LNCaP clone FGC (cell line): ENCODE data around the gene SRPK3.

ENCODE experiments used
- DNase-seq: peaks from one replicate; pipeline ENCODE4 v3.0.0-alpha.2; 2011; ENCODE audit warnings: low read depth
- H3K4me3 ChIP-seq: 2 replicates; pipeline ENCODE4 v1.5.1; 2011; ENCODE audit warnings: mild to moderate bottlenecking, low read depth, low read length, control low read depth
- TF ChIP-seq, protein P1 (sequence below): IDR thresholded peaks from 2 replicates; pipeline ENCODE4 v1.5.1; 2012; ENCODE audit warnings: mild to moderate bottlenecking; ENCODE audit not compliant: control insufficient read depth, insufficient read depth; ENCODE audit errors: extremely low read depth

SRPK3 gene

DNA sequence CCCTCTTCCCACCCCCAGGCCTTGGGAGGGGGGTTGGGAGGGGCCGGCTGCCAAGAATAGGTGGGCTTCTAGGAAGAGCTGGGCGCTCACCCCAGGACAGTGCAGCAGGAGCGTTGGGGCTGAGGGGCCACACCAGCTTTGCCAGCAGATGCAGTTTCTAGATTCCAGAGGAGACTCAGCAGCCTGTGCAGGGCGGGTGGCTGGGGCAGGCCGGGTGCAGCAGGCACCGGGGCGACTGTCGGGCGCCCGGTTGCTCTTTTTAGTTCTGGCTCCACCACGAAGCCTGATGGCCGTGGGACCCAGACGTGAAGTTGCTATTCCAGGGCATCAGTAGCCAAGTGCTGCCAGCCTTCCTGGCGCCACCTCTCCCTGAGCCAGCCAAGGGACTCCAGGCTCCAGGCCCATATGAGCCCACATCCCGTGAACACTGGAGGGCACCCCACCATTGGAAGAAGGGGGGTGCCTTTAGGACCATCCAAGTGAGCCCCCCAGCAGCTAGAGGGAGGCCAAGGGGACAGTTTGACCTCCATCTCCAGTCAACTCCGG lies 19.4 kb downstream of the SRPK3 start:
- H3K4me3 ChIP-seq: no peak overlapping the region
- TF ChIP-seq, protein P1, sequence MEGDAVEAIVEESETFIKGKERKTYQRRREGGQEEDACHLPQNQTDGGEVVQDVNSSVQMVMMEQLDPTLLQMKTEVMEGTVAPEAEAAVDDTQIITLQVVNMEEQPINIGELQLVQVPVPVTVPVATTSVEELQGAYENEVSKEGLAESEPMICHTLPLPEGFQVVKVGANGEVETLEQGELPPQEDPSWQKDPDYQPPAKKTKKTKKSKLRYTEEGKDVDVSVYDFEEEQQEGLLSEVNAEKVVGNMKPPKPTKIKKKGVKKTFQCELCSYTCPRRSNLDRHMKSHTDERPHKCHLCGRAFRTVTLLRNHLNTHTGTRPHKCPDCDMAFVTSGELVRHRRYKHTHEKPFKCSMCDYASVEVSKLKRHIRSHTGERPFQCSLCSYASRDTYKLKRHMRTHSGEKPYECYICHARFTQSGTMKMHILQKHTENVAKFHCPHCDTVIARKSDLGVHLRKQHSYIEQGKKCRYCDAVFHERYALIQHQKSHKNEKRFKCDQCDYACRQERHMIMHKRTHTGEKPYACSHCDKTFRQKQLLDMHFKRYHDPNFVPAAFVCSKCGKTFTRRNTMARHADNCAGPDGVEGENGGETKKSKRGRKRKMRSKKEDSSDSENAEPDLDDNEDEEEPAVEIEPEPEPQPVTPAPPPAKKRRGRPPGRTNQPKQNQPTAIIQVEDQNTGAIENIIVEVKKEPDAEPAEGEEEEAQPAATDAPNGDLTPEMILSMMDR: no peak
- no peak for DNase-seq

DNA sequence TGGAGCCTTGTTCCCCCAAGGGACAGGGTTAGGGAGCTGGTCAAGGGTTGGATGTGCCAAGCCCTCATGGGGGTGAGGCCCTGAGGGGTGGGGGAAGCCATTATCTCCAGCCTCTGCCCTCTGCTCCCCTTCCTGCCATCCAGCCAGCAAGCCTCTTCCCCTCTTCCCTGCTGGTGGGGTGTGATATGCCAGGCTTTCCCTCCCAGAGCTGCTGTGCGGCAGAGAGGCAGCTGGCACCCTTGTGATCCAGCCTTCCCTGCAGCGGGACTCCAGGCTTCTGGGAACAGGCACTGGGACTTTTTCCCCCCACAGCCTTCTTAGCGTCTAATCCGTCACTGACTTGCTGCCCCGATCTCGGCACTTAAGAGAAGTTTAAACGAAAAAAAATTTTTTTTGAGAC lies 19.9 kb downstream of the SRPK3 start:
- TF ChIP-seq, protein P1: no peak
- no peak overlapping the region for H3K4me3 ChIP-seq
- DNase-seq: no peak

DNA sequence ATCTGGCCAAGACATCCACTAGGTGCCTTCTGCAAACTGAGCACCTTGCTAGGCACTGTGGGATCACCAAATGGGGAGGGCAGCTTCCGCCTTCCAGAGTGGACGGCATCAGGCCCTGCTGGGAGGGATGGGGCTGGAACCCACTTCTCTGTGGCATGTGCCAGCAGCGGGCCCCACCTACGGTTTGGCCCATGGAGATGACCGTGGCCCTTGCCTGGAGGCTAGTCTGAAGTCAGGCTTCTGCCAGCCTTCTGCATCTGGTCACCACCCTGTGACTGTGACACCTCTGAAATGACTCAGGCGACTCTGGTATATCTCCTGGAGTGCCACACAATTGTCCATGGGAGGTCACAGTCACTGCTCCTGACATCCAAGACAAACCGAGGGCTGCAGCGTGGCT lies 20.8 kb downstream of the SRPK3 start:
- TF ChIP-seq, protein P1: no peak
- no peak for DNase-seq
- H3K4me3 ChIP-seq: no peak overlapping the region

DNA sequence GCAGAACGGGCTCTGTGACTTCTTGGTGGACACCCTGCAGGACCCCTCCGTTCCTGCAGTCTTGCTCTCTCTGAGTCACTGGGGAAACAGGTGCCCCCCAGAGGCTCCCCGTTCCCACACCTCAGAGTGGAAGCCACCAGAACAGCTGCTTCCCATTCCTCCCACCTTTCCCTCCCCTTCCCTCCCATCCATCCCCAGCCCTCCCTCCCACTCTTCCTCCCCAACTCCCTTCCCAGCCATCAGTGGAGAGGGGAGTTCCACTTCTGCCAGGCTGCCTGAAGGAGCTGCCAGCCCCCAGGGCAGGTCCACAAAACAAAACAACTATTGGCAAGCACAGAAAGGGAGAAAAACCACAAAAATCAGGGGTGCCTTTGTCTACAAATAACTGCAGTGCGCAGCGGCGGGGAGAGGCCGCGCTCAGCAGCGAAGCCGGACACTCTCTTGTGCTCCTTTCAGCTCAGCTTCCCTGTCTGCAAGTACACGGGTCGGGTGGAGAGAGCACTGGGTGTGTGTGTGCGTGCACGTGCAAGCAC lies 21.7 kb downstream of the SRPK3 start:
- TF ChIP-seq, protein P1: no peak
- no peak overlapping the region for H3K4me3 ChIP-seq
- DNase-seq: no peak

DNA sequence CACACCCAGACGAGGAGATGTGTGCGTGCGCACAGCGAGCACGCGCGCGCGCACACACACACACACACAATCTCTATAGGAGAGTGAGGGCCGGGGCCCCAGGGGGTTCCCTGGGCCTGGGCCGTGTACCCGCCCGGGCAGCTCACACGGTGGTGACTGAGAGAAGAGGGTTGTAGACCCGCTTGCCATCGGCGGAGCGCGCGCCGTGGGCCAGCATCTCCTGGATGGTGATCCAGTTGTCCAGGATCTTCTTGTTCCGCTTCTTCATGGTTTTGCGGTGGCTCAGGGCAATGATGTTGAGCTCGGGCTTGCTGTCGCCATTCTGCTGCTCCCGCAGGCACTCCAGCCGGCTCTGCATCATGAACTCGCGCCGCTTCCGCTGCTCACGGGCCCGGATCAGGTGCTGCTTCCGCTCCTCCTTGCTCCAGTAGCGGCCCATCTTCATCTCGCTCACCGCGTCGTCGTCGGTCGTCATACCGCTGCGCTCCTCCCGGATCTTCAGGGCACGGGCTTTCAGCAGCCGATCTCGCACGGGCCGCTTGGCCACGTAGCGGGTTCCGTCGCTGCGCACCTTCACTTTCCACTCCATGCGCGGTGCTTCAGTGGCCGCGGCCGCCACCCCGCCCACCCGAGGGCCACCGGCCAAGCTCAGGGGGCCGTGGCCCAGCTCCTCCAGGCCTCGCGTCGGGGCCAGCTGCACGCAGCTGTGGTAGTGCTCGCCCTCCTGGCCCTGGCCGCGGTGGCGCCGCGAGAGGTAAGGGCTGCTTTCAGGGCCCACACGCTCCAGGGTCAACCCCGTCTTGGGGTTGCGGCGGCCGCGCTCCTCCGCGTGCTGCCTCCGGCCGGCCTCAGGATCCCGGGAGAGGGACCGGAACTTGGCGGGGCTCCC lies 22.6 kb downstream of the SRPK3 start:
- DNase-seq: no peak
- no peak overlapping the region for H3K4me3 ChIP-seq
- TF ChIP-seq, protein P1: no peak

DNA sequence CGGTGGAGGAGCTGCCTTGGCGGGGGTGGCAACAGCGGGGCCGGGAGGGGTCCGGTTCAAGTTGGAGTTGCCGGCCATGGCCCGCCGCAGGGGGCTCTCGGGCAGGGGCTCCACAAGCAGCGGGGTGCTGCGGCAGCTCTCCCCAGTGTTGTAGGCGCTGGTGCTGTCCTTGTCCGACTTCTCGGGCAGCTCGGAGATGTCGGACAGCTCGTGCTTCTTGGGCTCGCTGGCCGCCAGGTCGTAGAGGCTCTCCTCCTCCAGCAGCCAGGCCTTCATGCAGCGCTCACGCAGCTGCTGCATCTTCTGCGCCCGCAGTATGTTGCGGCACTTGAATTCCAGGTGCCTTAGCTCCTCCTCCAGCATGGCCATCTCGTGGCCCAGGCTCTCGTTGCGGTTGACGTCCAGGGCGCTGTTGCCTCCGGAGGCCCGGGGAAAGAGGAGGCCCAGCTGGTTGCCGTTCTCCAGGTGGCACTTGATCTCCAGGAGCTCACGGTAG lies 23.3 kb downstream of the SRPK3 start:
- TF ChIP-seq, protein P1: no peak
- no peak for DNase-seq

DNA sequence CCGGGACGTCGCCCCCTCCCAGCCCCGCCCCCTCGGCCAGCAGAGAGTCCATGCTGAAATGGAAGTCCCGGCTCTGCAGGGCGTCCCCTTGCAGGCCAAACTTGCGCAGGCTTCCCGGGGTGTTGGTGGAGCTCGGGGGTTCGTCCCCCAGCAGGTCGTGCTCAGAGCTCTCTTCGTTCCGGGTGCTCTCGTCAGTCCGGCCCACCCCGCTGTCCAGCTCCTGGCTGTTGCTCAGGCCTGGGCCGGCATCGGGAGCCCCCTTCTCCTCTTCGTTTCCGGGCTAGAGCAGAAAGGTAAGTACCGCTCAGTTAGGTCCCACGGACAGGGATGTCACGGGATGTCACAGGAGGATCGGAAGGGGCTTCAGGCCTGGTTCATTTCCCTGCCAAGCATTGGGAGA lies 23.8 kb downstream of the SRPK3 start:
- no peak overlapping the region for H3K4me3 ChIP-seq
- no peak for DNase-seq
- TF ChIP-seq, protein P1: no peak

More for the DNA sequence above, 23.3 kb downstream of the SRPK3 start:
- H3K4me3 ChIP-seq: no peak overlapping the region
